HG03066 (cell line): ENCODE results near the gene ZNF420.
"Not testable (repeated sequence)": the region's sequence is repeated elsewhere in the genome, so short reads cannot be mapped to it uniquely, and the experiment has no call there.

Experiments
- ATAC-seq: cut with Tn5 transposase; IDR thresholded peaks from one replicate; pipeline ENCODE4 v1.9.1; 2021; ENCODE audit warnings: low read depth; ENCODE audit not compliant: unreplicated experiment

The ZNF420 gene

DNA sequence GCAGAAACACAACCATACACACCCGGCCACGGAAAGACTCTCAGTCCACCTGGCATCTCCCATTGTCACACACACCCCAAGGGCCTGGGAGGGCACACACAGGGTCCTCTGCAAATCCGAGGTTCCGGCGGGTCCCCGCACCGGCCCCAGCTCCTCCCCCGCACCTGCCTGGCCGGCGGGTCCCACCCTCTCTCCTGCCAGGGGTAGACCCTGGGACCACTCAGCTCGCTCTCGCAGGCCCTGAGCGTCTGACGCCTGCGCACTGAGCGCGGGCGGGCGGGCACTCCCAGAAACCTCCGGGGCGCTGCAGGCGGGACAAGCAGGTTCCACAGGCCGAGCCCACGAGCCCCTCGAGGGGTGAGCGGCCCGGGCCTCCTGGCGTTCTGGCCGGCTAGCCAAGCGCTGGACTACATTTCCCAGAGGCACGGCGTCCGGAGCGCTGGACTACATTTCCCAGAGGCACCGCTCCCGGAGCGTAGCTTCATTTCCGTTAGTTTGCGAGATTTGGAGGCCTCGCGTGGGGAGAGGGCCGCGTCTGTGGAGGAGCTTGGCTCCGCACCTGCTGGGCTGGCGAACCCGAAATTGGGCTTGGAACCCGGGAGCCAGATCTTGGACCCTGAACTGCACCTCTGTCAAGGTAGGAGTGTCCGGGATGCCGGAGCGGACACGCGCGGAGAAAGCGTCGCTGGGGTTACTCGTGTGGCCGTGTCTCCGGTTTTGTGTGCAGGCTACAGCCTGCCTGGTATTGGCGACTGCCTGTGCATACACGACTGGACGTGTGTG is at the start of gene ZNF420:
ZNF420 (plus strand) TSS at position 500 of the 783 bp plus-strand sequence. CDS start 10,686 bp downstream, outside the sequence.
- ATAC-seq, result peak; percentile 78

DNA sequence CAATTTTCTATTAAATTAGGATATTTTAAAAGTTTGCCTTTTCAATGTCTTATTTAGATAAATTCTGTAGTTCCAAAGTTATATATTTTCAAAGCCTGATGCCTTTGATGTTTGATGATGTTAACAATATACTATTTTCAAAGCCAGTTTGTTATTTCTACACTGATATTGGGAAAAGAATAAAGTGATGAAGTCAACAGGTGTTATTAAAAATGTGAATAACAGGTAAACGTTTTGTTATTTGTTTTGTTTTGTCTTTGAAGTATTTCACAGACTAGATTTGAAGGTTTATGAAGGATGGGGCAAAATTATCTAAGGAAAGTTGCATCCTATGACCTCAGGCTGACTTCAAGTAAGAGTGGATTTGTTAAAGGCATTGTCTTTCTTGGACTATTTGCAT is 33.1 kb upstream of the ZNF420 start:
- ATAC-seq, result no peak

DNA sequence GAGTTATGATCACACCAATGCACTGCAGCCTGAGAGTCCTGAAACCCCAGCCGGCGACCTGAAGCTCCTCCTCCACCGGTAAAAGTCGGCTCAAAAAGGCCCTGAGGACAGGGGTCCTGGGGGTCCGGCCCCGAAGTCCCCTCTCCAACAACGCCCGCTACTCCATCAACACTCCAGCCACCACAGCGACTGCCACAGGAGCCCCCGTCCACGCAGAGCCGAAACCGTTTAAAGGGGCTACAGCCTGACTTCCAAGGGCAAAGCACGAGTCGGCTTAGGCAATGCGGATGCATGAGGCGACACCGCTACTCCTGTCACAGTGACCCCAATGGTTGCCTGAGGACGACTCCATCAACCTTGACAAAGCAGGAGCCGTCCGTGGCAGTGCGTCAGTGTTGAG is 22.9 kb upstream of the ZNF420 start:
- ATAC-seq, result no peak

DNA sequence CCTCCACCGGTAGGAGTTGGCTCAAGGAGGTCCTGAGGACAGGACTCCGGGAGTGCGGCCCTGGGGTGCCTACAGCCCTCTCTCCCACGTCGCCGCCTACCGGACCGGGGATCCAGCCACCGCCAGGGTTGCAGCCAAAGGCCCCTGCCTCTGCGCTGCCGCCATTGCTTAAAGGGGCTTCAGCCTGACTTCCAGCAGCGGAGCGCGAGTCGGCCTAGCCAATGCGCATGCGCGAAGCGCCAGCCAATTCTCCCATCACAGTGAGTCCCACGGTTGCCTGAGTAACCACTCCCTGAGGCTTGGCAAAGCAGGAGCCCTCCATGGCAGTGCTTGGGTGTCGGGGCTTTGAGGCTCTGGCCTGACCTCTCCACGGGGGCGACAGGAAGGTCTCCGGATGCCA is 21.5 kb upstream of the ZNF420 start:
- no peak for ATAC-seq

DNA sequence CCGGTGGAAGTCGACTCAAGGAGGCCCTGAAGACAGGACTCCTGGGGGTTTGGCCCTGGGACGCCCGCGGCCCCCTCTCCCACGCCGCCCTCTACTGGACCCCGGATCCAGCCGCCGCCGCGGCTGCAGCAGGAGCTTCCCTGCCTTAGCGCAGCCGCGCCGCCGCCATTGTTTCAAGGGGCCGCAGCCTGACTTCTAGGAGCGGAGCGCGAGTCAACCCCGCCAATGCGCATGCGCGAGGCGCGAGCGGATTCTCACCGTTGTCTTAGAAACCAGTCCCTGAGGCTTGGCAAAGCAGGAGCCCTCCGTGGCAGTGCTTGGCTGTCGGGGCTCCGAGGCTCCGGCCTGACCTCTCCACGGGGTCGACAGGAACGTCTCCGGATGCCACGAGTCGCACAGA is 19.1 kb upstream of the ZNF420 start:
- ATAC-seq, result no peak

DNA sequence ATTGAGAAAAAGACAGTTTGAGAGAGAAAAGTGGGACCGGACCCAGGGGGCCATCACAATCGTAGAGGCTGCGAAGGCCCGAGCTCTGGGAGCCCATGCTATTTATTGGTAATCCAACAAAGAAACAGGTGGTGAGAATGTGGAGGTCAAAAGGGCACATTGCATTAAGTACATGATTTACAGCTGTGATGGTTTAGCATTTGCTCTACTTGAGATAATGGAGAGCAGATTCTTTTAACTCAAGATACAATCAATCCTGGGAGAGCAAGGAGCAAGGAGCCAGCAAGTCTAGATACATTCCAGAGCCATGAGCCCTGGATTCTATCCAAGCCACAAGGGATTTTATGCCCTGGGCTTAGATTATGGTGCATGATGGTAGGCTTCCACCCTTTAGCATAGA is 13.3 kb upstream of the ZNF420 start:
- not testable (repeated sequence) for ATAC-seq

DNA sequence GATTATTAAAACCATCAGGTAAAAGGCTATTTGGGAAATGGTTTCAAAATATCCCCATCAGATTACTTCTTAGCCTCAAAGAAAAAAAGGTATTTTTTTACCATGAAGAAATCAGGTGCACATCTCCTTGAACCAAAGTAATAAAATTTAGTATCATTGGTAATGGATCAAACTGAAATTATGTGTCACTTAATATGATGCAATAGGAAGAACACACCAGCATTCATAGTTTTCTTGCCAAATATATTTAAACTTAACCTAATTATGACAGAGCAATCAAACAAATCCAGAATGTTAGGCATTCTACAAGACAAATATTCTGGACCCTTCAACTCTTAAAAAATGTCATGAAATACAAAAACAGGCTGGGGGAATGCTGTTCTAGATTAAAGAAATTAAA is 4.1 kb upstream of the ZNF420 start:
- ATAC-seq, result no peak

DNA sequence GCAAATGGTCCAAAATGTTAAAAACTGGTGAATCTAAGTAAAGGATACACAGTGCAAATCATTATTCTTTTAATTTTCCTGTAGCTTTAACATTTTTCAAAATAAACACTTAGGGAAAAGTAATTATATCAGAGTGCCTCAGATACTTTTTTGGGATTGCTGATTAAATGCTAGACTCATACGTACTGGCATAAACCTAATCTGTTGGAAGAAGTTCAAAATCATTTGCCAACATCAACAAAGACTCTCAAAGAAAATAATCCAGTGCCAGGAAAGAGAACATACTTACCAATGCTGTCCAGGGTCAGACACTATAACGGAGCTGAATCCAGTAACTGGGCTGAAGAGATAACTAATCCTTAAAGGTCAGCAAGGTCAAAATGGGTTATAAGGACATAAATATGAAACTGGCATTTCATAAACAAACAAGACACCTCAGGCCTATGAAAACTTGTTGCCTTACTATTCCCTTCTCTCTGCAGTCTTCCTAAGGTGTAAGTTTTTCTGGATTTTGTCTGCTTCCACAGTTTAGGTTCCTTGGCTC is 3.3 kb upstream of the ZNF420 start:
- no peak for ATAC-seq

DNA sequence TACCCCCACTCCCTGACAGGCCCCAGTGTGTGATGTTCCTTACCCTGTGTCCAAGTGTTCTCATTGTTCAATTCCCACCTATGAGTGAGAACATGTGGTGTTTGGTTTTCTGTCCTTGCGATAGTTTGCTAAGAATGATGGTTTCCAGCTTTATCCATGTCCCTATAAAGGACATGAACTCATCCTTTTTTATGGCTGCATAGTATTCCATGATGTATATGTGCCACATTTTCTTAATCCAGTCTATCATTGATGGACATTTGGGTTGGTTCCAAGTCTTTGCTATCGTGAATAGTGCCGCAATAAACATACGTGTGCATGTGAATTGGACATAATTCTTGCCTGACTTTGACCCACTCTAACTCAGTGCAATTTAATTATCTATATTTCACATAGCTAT is 1.7 kb upstream of the ZNF420 start:
- not testable (repeated sequence) for ATAC-seq

DNA sequence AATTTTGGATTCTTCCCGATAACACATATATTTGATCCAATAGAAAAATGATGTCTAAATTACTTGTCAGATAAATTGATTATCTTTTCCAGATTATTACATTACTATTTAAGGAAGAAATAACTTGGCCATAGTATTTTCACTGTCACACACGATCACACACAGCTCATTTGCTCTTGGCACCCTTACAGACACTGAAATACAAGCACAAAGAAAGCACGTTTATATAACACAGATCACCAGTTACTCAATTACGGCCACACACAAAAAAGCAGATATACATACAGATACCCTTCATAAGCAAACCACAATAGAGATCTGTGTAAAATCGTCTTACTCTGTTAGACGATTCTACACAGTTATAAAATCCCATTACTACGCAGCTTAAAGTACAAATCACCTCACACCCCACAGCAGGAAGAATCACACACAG is 716 bp upstream of the ZNF420 start:
- no peak for ATAC-seq

DNA sequence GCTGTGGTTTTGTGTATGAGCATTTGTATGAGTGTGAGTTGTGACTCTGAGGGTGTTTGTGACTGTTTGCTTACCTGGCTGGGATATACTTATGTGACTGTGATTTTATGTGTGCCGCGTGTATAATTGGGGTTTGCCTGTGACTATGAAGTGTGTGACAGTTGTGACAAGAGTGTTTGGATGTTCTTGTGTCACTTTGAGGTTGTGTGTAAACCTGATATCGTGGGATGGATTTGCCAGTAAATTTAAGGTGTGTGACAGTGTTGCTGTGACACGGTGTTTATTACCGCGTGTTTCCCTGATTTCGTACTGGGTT is 442 bp downstream of the ZNF420 start:
- ATAC-seq, result no peak

DNA sequence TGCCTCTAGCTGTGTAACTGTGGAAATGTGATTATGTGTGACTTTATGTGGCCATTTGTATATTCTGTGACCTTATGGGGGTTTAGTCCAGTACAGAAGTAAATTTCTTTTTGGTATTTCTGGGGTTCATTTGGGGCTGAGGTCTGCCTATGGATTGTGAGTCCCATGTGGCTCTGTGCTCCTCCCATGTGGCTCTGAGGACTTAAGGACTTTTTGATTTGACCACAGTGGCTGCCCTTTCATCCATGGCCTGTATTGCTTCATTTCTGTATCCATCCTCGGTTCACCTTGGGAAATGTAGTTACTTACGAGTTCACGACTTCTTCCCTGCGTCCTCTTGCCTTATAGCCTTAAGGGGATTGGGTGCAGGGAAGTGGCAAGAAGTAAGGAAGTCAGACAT is 1.0 kb downstream of the ZNF420 start:
- no peak for ATAC-seq

DNA sequence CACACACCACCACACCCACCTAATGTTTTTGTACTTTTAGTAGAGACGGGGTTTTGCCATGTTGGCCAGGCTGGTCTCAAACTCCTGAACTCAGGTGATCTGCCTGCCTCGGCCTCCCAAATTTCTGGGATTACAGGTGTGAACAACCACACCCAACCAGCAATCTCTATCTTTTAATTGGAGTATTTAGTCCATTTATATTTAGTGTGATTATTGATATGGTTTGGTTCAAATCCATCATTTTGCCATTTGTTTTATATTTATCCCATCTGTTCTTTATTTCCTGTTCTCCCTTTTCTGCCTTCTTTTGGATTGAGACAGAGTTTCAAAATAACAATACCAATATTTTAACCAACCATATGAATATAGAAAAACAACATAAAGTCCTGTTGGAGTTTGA is 4.1 kb downstream of the ZNF420 start:
- ATAC-seq, result no peak

DNA sequence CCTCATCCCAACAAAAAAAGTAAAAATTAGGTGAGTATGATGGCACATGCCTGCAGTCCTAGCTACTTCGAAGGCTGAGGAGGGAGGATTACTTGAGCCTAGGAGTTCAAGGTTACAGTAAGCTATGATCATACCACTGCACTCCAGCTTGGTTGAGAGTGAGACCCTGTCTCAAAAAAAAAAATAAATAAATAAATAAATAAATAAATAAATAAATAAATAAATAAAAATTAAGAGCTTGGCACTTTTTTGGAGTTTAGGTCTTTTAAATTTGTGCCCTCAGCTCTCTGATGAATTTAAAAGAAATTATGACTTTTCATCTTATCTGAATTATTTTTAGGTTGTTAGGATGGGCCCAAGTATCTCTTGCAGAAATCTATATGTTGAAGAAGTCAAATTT is 8.9 kb downstream of the ZNF420 start:
- no peak for ATAC-seq

DNA sequence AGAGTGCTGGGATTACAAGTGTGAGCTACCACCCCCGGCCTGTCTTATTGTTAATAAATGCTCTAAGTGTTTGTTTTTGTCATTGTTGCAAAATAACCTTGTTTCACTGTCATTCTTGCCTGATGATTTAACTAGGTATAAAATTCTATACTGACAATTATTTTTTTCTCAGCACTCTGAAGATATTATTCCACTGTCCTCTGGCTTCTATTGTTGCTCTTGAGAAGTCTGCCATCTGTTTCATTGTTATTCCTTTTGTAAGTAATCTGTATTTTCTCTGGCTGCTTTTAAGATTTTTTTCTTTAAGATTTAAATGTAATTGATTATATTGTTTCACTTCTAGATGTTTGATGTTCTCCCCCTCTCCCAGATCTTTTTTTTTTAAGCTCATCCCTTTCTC is 17.6 kb downstream of the ZNF420 start:
- no peak for ATAC-seq

DNA sequence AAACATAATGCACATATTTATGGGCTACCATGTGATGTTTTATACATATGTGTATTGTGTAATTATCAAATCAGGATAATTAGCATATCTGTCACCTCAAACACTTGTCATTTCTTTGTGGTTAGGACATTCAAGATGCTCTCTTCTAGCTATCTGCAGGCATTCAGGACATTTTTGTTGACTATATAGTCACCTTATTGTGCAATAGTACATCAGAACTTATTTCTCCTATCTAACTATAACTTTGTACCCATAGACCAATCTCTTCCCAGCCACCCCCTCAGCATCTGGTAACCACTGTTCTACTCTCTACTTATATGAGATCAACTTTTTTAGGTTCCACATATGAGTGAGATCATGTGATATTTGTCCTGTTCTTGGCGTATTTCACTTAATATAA is 20.3 kb downstream of the ZNF420 start:
- ATAC-seq, result no peak

DNA sequence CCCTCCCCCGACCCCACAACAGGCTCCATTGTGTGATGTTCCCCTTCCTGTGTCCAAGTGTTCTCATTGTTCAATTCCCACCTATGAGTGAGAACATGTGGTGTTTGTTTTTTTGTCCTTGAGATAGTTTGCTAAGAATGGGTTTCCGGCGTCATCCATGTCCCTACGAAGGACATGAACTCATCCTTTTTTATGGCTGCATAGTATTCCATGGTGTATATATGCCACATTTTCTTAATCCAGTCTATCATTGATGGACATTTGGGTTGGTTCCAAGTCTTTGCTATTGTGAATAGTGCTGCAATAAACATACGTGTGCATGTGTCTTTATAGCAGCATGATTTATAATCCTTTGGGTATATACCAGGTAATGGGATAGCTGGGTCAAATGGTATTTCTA is 25.9 kb downstream of the ZNF420 start:
- not testable (repeated sequence) for ATAC-seq

DNA sequence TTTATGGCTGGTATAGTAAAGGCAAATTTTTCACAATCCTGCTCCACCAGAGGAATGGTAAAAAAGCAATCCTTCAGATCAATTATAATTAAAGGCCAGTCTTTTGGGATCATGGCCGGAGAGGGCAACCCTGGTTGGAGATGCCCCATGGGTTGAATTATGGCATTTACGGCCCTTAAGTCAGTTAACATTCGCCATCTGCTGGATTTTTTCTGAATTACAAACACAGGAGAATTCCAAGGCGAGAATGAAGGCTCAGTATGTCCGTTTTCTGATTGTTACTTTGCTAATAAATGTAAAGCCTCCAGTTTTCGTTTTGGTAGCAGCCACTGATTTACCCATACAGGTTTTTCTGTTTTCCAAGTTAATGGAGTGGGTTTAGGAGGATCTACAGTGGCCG is 33.5 kb downstream of the ZNF420 start:
- not testable (repeated sequence) for ATAC-seq

DNA sequence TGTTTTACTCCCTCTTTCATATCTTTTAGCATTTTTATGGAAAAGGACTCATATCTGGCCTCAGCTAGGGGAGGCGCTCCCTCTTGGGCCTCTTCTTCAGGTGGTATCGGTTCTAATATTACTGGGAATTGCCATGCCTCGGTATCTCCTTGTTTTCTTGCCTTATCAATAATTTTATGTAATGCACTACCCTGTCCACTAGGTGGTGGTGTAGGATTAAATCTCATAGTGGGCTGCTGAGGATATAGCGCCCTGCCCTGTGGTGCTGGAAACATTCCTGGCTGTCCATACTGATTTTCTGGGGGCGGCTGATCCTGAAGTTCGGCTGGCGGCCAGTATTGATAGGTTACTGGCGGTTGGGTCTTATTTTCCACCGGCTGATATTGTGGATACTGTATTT is 35.8 kb downstream of the ZNF420 start:
- no peak for ATAC-seq

DNA sequence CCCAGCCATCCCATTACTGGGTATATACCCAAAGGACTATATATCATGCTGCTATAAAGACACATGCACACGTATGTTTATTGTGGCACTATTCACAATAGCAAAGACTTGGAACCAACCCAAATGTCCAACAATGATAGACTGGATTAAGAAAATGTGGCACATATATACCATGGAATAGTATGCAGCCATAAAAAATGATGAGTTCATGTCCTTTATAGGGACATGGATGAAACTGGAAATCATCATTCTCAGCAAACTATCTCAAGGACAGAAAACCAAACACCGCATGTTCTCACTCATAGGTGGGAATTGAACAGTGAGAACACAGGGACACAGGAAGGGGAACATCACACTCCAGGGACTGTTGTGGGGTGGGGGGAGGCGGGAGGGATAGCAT is 43.9 kb downstream of the ZNF420 start:
- ATAC-seq, result not testable (repeated sequence)

DNA sequence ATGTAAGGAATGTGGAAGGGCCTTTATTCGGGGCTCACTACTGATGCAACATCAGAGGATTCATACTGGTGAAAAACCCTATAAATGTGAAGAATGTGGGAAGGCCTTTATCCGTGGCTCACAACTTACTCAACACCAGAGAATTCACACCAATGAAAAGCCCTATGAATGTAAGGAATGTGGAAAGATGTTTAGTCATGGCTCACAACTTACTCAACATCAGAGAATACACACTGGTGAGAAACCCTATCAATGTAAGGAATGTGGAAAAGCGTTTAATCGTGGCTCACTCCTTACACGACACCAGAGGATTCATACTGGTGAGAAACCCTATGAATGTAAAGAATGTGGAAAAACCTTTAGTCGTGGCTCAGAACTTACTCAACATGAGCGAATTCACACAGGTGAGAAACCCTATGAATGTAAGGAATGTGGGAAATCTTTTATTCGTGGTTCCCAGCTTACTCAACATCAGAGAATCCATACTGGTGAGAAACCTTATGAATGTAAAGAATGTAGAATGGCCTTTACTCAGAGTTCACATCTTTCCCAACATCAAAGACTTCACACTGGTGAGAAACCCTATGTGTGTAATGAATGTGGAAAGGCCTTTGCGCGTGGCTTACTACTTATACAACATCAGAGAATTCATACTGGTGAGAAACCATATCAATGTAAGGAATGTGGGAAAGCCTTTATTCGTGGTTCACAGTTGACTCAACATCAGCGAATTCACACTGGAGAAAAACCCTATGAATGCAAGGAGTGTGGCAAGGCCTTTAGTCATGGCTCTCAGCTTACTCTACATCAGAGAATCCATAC is 50.0 kb downstream of the ZNF420 start:
- ATAC-seq, result no peak

DNA sequence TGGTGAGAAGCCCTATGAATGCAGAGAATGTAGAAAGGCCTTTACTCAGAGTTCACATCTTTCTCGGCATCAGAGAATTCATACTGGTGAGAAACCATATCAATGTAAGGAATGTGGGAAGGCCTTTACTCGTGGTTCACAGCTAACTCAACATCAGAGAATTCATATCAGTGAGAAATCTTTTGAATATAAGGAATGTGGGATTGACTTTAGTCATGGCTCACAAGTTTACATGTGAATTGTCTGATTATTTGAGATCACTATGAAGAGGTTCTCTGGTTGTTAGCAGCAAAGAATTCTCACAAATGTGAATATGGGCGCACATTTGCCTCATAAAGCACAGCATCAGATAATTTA is 50.6 kb downstream of the ZNF420 start:
- ATAC-seq, result no peak
